GM18517 (cell line): ENCODE results near the gene XIRP1.
"Not testable (repeated sequence)": the region's sequence is repeated elsewhere in the genome, so short reads cannot be mapped to it uniquely, and the experiment has no call there.

Experiments
- ATAC-seq: cut with Tn5 transposase; IDR thresholded peaks from one replicate; pipeline ENCODE4 v1.9.1; 2021; ENCODE audit warnings: mild to moderate bottlenecking, moderate library complexity; ENCODE audit not compliant: unreplicated experiment

Gene XIRP1

GRCh38 chr3:39192490-39193092 is at the start of gene XIRP1:
TSS of gene XIRP1 (minus strand) at chr3:39192595. CDS start at chr3:39189445, 3,150 bp downstream.
- ATAC-seq = no peak

- no peak for ATAC-seq
Measured at GRCh38 chr3:39241561-39241960, 49.2 kb upstream of the XIRP1 start.

GRCh38 chr3:39237027-39237426 is 44.6 kb upstream of the XIRP1 start:
- ATAC-seq = no peak

GRCh38 chr3:39234651-39235050 is 42.3 kb upstream of the XIRP1 start:
- ATAC-seq = no peak

GRCh38 chr3:39232859-39233258 is 40.5 kb upstream of the XIRP1 start:
- ATAC-seq = no peak

- ATAC-seq = no peak
Measured at GRCh38 chr3:39230453-39230852, 38.1 kb upstream of the XIRP1 start.

GRCh38 chr3:39228496-39228895 is 36.1 kb upstream of the XIRP1 start:
- no peak for ATAC-seq

GRCh38 chr3:39227596-39227995 is 35.2 kb upstream of the XIRP1 start:
- not testable (repeated sequence) for ATAC-seq

GRCh38 chr3:39226106-39226741 is 33.8 kb upstream of the XIRP1 start:
- peak; percentile 71 for ATAC-seq

- no peak for ATAC-seq
Measured at GRCh38 chr3:39224288-39224687, 31.9 kb upstream of the XIRP1 start.

GRCh38 chr3:39222939-39223338 is 30.5 kb upstream of the XIRP1 start:
- ATAC-seq = no peak

- no peak for ATAC-seq
Measured at GRCh38 chr3:39222462-39222861, 30.1 kb upstream of the XIRP1 start.

- ATAC-seq = no peak
Measured at GRCh38 chr3:39221141-39221530, 28.7 kb upstream of the XIRP1 start.

GRCh38 chr3:39220407-39221140 is 28.2 kb upstream of the XIRP1 start:
- ATAC-seq = no peak

- ATAC-seq = no peak
Measured at GRCh38 chr3:39219702-39220101, 27.3 kb upstream of the XIRP1 start.

GRCh38 chr3:39216176-39216790 is 23.9 kb upstream of the XIRP1 start:
- peak; percentile 97 for ATAC-seq

- no peak for ATAC-seq
Measured at GRCh38 chr3:39213613-39214012, 21.2 kb upstream of the XIRP1 start.

GRCh38 chr3:39212665-39213064 is 20.3 kb upstream of the XIRP1 start:
- ATAC-seq = no peak

- no peak for ATAC-seq
Measured at GRCh38 chr3:39211332-39212130, 19.1 kb upstream of the XIRP1 start.

- no peak for ATAC-seq
Measured at GRCh38 chr3:39210078-39210477, 17.7 kb upstream of the XIRP1 start.
